Measurements from ENCODE around the gene ZBTB34. TPM values are rescaled to one million over a fixed set of nuclear protein-coding genes. Genes with fewer than 3 reads are reported as not detected.

Gene ZBTB34
- total RNA-seq, 1 donor from 2014 or later = 4.5 TPM

- Histone ChIP-seq H3K9me3 (replicated peaks) (no peaks in the 10 kb centered on the region), H3K4me1 (peaks cover 40% of the 10 kb centered on the region), H3K27me3 (ENCODE audit: low read depth) (no peaks in the 10 kb centered on the region), H3K27ac (replicated peaks) (no peak overlapping the region), H3K4me3 (no peak overlapping the region), H3K36me3 (peaks cover 10% of the 10 kb centered on the region)
- intact Hi-C loops (cut with micrococcal nuclease) = no loop called here
- TF ChIP-seq CTCF (IDR thresholded peaks at IDR 0.05; ENCODE audit: borderline replicate concordance) = no peak
- no peak for DNase-seq
Observed at GRCh38 chr9:126869368-126869767, 8.9 kb downstream of the ZBTB34 start.

- TF ChIP-seq CTCF (IDR thresholded peaks at IDR 0.05; ENCODE audit: borderline replicate concordance) = no peak
- peaks cover 42% of the 10 kb centered on the region for H3K4me1 ChIP-seq
- no peak for DNase-seq
- no peaks in the 10 kb centered on the region for H3K27me3 ChIP-seq (ENCODE audit: low read depth)
- no peak overlapping the region for H3K4me3 ChIP-seq
- no peaks in the 10 kb centered on the region for H3K36me3 ChIP-seq
- H3K27ac ChIP-seq (replicated peaks) = no peak overlapping the region
- intact Hi-C loops (cut with micrococcal nuclease) = no loop called here
- H3K9me3 ChIP-seq (replicated peaks) = no peaks in the 10 kb centered on the region
Observed at GRCh38 chr9:126872516-126872915, 12.1 kb downstream of the ZBTB34 start.

GRCh38 chr9:126874546-126875314 is 14.3 kb downstream of the ZBTB34 start:
- peaks cover 21% of the 10 kb centered on the region for H3K4me1 ChIP-seq
- H3K9me3 ChIP-seq (replicated peaks) = no peaks in the 10 kb centered on the region
- intact Hi-C loops (cut with micrococcal nuclease) = no loop called here
- no peak for TF ChIP-seq CTCF (IDR thresholded peaks at IDR 0.05; ENCODE audit: borderline replicate concordance)
- H3K27ac ChIP-seq (replicated peaks) = no peak overlapping the region
- H3K4me3 ChIP-seq = no peak overlapping the region
- no peak for DNase-seq
- no peaks in the 10 kb centered on the region for H3K27me3 ChIP-seq (ENCODE audit: low read depth)
- peaks cover 7% of the 10 kb centered on the region for H3K36me3 ChIP-seq

- Histone ChIP-seq H3K4me3 (no peak overlapping the region), H3K9me3 (replicated peaks) (no peaks in the 10 kb centered on the region), H3K27me3 (ENCODE audit: low read depth) (no peaks in the 10 kb centered on the region), H3K4me1 (peaks cover 29% of the 10 kb centered on the region), H3K27ac (replicated peaks) (no peak overlapping the region), H3K36me3 (peaks cover 19% of the 10 kb centered on the region)
- no peak for DNase-seq
- intact Hi-C loops (cut with micrococcal nuclease) = no loop called here
- no peak for TF ChIP-seq CTCF (IDR thresholded peaks at IDR 0.05; ENCODE audit: borderline replicate concordance)
Observed at GRCh38 chr9:126875756-126876510, 15.5 kb downstream of the ZBTB34 start.

- H3K27ac ChIP-seq (replicated peaks) = no peak overlapping the region
- H3K9me3 ChIP-seq (replicated peaks) = no peaks in the 10 kb centered on the region
- DNase-seq = no peak
- peaks cover 35% of the 10 kb centered on the region for H3K4me1 ChIP-seq
- TF ChIP-seq CTCF (IDR thresholded peaks at IDR 0.05; ENCODE audit: borderline replicate concordance) = no peak
- intact Hi-C loops (cut with micrococcal nuclease) = no loop called here
- H3K4me3 ChIP-seq = no peak overlapping the region
- peaks cover 25% of the 10 kb centered on the region for H3K36me3 ChIP-seq
- no peaks in the 10 kb centered on the region for H3K27me3 ChIP-seq (ENCODE audit: low read depth)
Observed at GRCh38 chr9:126876531-126876930, 16.1 kb downstream of the ZBTB34 start.
